DMS53 treated with DMSO at 0.1 percent for 48 hours (cell line): ENCODE data around the gene PRICKLE4.

Experiments used
- DNase-seq: peaks from one replicate; lab custom pipeline; 2025; ENCODE audit not compliant: unreplicated experiment; lab: John Stamatoyannopoulos, UW

Gene PRICKLE4

GRCh38 chr6:41780551-41781365 lies at the start of gene PRICKLE4:
Gene PRICKLE4, plus strand, starts transcription at chr6:41780782. Its CDS starts 2,692 bp downstream, at chr6:41783474.
- DNase-seq: no peak

- no peak for DNase-seq
Observed at GRCh38 chr6:41731561-41732086, 49.0 kb upstream of the PRICKLE4 start.

GRCh38 chr6:41732149-41732548 lies 48.4 kb upstream of the PRICKLE4 start:
- DNase-seq: no peak

- DNase-seq: no peak
Observed at GRCh38 chr6:41732591-41733359, 47.8 kb upstream of the PRICKLE4 start.

GRCh38 chr6:41733360-41733706 lies 47.2 kb upstream of the PRICKLE4 start:
- DNase-seq: no peak

- peak; percentile 58 for DNase-seq
Observed at GRCh38 chr6:41733707-41734665, 46.6 kb upstream of the PRICKLE4 start.

GRCh38 chr6:41734666-41735426 lies 45.7 kb upstream of the PRICKLE4 start:
- DNase-seq: peak; percentile 39

- DNase-seq: peak; percentile 87
Observed at GRCh38 chr6:41735427-41736185, 45.0 kb upstream of the PRICKLE4 start, which contains the start of gene TFEB. Gene TFEB, minus strand, starts transcription at chr6:41735608. Its CDS starts 44,395 bp downstream, at chr6:41691213.

- DNase-seq: no peak
Observed at GRCh38 chr6:41736186-41736733, 44.3 kb upstream of the PRICKLE4 start.

- DNase-seq: no peak
Observed at GRCh38 chr6:41736800-41737555, 43.6 kb upstream of the PRICKLE4 start.

GRCh38 chr6:41737591-41738130 lies 42.9 kb upstream of the PRICKLE4 start:
- no peak for DNase-seq

- DNase-seq: no peak
Observed at GRCh38 chr6:41739041-41739440, 41.5 kb upstream of the PRICKLE4 start.

GRCh38 chr6:41740366-41741162 lies 40.0 kb upstream of the PRICKLE4 start:
- DNase-seq: no peak

GRCh38 chr6:41741625-41742490 lies 38.7 kb upstream of the PRICKLE4 start:
- DNase-seq: no peak

GRCh38 chr6:41743406-41744235 lies 37.0 kb upstream of the PRICKLE4 start:
- no peak for DNase-seq
